IMR-90 (cell line): ENCODE results near the gene DHCR24. TPM values are rescaled to one million over a fixed set of nuclear protein-coding genes. Genes with fewer than 3 reads are reported as not detected.
A peak's percentile ranks its signal among the peaks of the same experiment; 100 is the strongest.

Experiments
- ATAC-seq: fragments of 200-7000 bp; cut with Tn5 transposase; 2 replicates; pipeline ENCODE4 v1.9.1; 2020; ENCODE audit warnings: low read depth, mild to moderate bottlenecking, moderate library complexity
- BruUV-seq: library from RNA; stranded (reverse); fragments of 400-500 nt; replicated peaks from 2 replicates; lab custom pipeline; 2021; lab: Mats Ljungman, UMichigan
- CTCF ChIA-PET: fragments of 300-600 bp; formaldehyde crosslinking; extraction: SDS; loops from one replicate; lab custom pipeline; 2021; ENCODE audit warnings: antibody characterized with exemption; lab: Yijun Ruan, JAX
- POLR2A ChIA-PET: fragments of 300-600 bp; sonication (Branson Sonifier 250); formaldehyde crosslinking; loops from one replicate; lab custom pipeline; 2022; ENCODE audit warnings: antibody characterized with exemption; ENCODE audit not compliant: unreplicated experiment; lab: Charles Lee
- DNase-seq: peaks from one replicate; pipeline ENCODE4 v3.0.0; 2013
- H2AFZ ChIP-seq: replicated peaks from 2 replicates; pipeline ENCODE3; 2013; ENCODE audit warnings: low read length, mild to moderate bottlenecking; ENCODE audit not compliant: poor library complexity
- H2AK5ac ChIP-seq: 2 replicates; pipeline ENCODE4 v1.6.1; 2013; ENCODE audit warnings: low read depth, low read length, inconsistent platforms
- H2AK9ac ChIP-seq: replicated peaks from 2 replicates; pipeline ENCODE3; 2013; ENCODE audit warnings: mild to moderate bottlenecking, low read depth, low read length, moderate library complexity; ENCODE audit not compliant: poor library complexity
- H2BK120ac ChIP-seq: 2 replicates; pipeline ENCODE4 v1.6.1; 2013; ENCODE audit warnings: low read depth, low read length, inconsistent platforms
- H2BK15ac ChIP-seq: 3 replicates; pipeline ENCODE4 v1.6.1; 2013; ENCODE audit warnings: low read depth, low read length, inconsistent platforms
- H2BK20ac ChIP-seq: 2 replicates; pipeline ENCODE4 v1.6.1; 2013; ENCODE audit warnings: low read depth, mild to moderate bottlenecking, inconsistent platforms, low read length, moderate library complexity
- H2BK5ac ChIP-seq: 2 replicates; pipeline ENCODE4 v1.6.1; 2013; ENCODE audit warnings: mild to moderate bottlenecking, low read depth, low read length, inconsistent platforms; ENCODE audit not compliant: poor library complexity, severe bottlenecking
- H3K14ac ChIP-seq: replicated peaks from 2 replicates; pipeline ENCODE4 v1.6.1; 2013; ENCODE audit warnings: low read depth, low read length, inconsistent platforms
- H3K18ac ChIP-seq: 2 replicates; pipeline ENCODE4 v1.6.1; 2013; ENCODE audit warnings: low read depth, low read length, control low read depth
- H3K23ac ChIP-seq: 2 replicates; pipeline ENCODE4 v1.6.1; 2013; ENCODE audit warnings: low read depth, low read length, inconsistent platforms
- H3K27ac ChIP-seq: 2 replicates; pipeline ENCODE4 v1.5.1; 2013; ENCODE audit warnings: mild to moderate bottlenecking, control low read depth, low read length; ENCODE audit not compliant: insufficient read depth
- H3K27me3 ChIP-seq: 2 replicates; pipeline ENCODE4 v1.6.1; 2013; ENCODE audit warnings: low read length; ENCODE audit not compliant: control insufficient read depth, insufficient read depth
- H3K36me3 ChIP-seq: 2 replicates; pipeline ENCODE4 v1.6.1; 2013; ENCODE audit warnings: low read length, mixed read lengths; ENCODE audit not compliant: control insufficient read depth, insufficient read depth
- H3K4ac ChIP-seq: 2 replicates; pipeline ENCODE4 v1.6.1; 2013; ENCODE audit warnings: low read depth, low read length, inconsistent platforms
- H3K4me1 ChIP-seq: 2 replicates; pipeline ENCODE4 v1.6.1; 2013; ENCODE audit warnings: low read length, mixed read lengths; ENCODE audit not compliant: control insufficient read depth, insufficient read depth
- H3K4me2 ChIP-seq: 2 replicates; pipeline ENCODE4 v1.6.1; 2013; ENCODE audit warnings: low read depth, mild to moderate bottlenecking, control low read depth, low read length, moderate library complexity
- H3K4me3 ChIP-seq: 2 replicates; pipeline ENCODE4 v1.5.1; 2013; ENCODE audit warnings: low read depth, mild to moderate bottlenecking, control low read depth, low read length, moderate library complexity; ENCODE audit not compliant: insufficient read depth
- H3K56ac ChIP-seq: 2 replicates; pipeline ENCODE4 v1.6.1; 2013; ENCODE audit warnings: low read length, inconsistent platforms; ENCODE audit not compliant: insufficient read depth; ENCODE audit errors: extremely low read depth
- H3K79me1 ChIP-seq, 2 experiments: 2 replicates each; pipeline ENCODE4 v1.6.1; 2013; ENCODE audit warnings: low read length in 2 of 2, inconsistent platforms in 1 of 2, low read depth in 1 of 2
- H3K9ac ChIP-seq: 2 replicates; pipeline ENCODE4 v1.6.1; 2013; ENCODE audit warnings: low read depth, low read length, control low read depth
- H3K9me1 ChIP-seq: 2 replicates; pipeline ENCODE4 v1.6.1; 2013; ENCODE audit warnings: low read length, inconsistent platforms; ENCODE audit not compliant: insufficient read depth
- H3K9me3 ChIP-seq: 2 replicates; pipeline ENCODE4 v1.6.1; 2013; ENCODE audit warnings: low read length; ENCODE audit not compliant: control insufficient read depth, insufficient read depth
- H4K20me1 ChIP-seq: 2 replicates; pipeline ENCODE4 v1.6.1; 2013; ENCODE audit warnings: low read length, inconsistent platforms; ENCODE audit not compliant: insufficient read depth
- H4K5ac ChIP-seq: 2 replicates; pipeline ENCODE4 v1.6.1; 2013; ENCODE audit warnings: mild to moderate bottlenecking, low read depth, low read length, control low read depth
- H4K8ac ChIP-seq, 2 experiments: 2 replicates each; pipeline ENCODE4 v1.6.1; 2013; ENCODE audit warnings: low read depth in 2 of 2, low read length in 2 of 2, control low read depth in 1 of 2, inconsistent platforms in 1 of 2
- H4K91ac ChIP-seq: 2 replicates; pipeline ENCODE4 v1.6.1; 2013; ENCODE audit warnings: low read depth, low read length, inconsistent platforms; ENCODE audit not compliant: insufficient read depth
- BHLHE40 ChIP-seq: fragments of 150-350 bp; IDR thresholded peaks from 2 replicates; pipeline ENCODE4 v1.6.1; 2016; ENCODE audit warnings: mild to moderate bottlenecking, low read depth, low read length
- CEBPB ChIP-seq: IDR thresholded peaks from 2 replicates; pipeline ENCODE4 v1.6.1; 2012; ENCODE audit warnings: low read depth, low read length, improper control_type of control experiment
- CHD1 ChIP-seq: IDR thresholded peaks from 2 replicates; pipeline ENCODE4 v1.6.1; 2012; ENCODE audit warnings: low read depth, low read length, improper control_type of control experiment
- ELK1 ChIP-seq: fragments of 150-350 bp; IDR thresholded peaks from 2 replicates; pipeline ENCODE4 v1.6.1; 2016; ENCODE audit warnings: low read depth, mild to moderate bottlenecking, low read length, moderate library complexity, borderline replicate concordance
- MAFK ChIP-seq: IDR thresholded peaks from 2 replicates; pipeline ENCODE4 v1.6.1; 2012; ENCODE audit warnings: low read depth, low read length, improper control_type of control experiment
- MXI1 ChIP-seq: IDR thresholded peaks from 2 replicates; pipeline ENCODE4 v1.6.1; 2012; ENCODE audit warnings: low read depth, mild to moderate bottlenecking, low read length, moderate library complexity, borderline replicate concordance
- NFE2L2 ChIP-seq: fragments of 150-350 bp; IDR thresholded peaks from 2 replicates; pipeline ENCODE4 v1.6.1; 2016; ENCODE audit warnings: low read depth, mild to moderate bottlenecking, low read length
- POLR2A ChIP-seq: IDR thresholded peaks from 2 replicates; pipeline ENCODE4 v1.6.1; 2012; ENCODE audit warnings: mild to moderate bottlenecking, low read depth, low read length
- RCOR1 ChIP-seq: IDR thresholded peaks from 2 replicates; pipeline ENCODE4 v1.6.1; 2012; ENCODE audit warnings: mild to moderate bottlenecking, low read length, improper control_type of control experiment; ENCODE audit not compliant: insufficient replicate concordance
- RFX5 ChIP-seq: IDR thresholded peaks from 2 replicates; pipeline ENCODE4 v1.8.0; 2012; ENCODE audit warnings: low read depth, mild to moderate bottlenecking, low read length, moderate library complexity
- SMC3 ChIP-seq: fragments of 150-350 bp; IDR thresholded peaks from 2 replicates; pipeline ENCODE4 v1.6.1; 2016; ENCODE audit warnings: low read depth, mild to moderate bottlenecking, antibody characterized with exemption, low read length, moderate library complexity
- whole genome bisulfite sequencing, 2 experiments: methylation state at CpG; one replicate each; pipeline versions ENCODE4 v1.1.5 to v1.1.7; 2013; ENCODE audit warnings: missing lambda C conversion rate in 2 of 2; ENCODE audit not compliant: insufficient read length in 1 of 2; ENCODE audit errors: extremely low coverage in 2 of 2; 5-methylcytosine and 5-hydroxymethylcytosine counted together
- dilution Hi-C: fragments of 300-500 bp; cut with HindIII; formaldehyde crosslinking; loops from one replicate; pipeline ENCODE4 v1.14.3; 2018; ENCODE audit warnings: low sequenced_read_pairs; ENCODE audit not compliant: unreplicated experiment
- in situ Hi-C: fragments of 300-500 bp; cut with MboI; formaldehyde crosslinking; loops from 3 replicates; pipeline ENCODE4 v1.14.3; 2019; ENCODE audit warnings: low sequenced_read_pairs, inconsistent platforms, mixed read lengths
- intact Hi-C: fragments of 100-400 bp; cut with micrococcal nuclease; formaldehyde crosslinking; loops from 2 replicates; pipeline ENCODE4 v1.10.0; 2022
- polyA plus RNA-seq, 3 experiments: library from polyadenylated mRNA; depleted of rRNA; stranded (reverse); fragments of >200 nt; gene quantifications; 2 replicates each; pipeline ENCODE4 v1.2.3, GENCODE V29; 2012; ENCODE audit warnings: low replicate concordance in 1 of 3
- total RNA-seq: library from RNA; depleted of rRNA; stranded (reverse); fragments of >200 nt; gene quantifications from 2 replicates; pipeline ENCODE4 v1.2.3, GENCODE V29; 2012

DHCR24 gene
- total and polyA plus RNA-seq, 2 of the 4 experiments (the other 2 are of a cell fraction): 130 to 194 TPM

DNA sequence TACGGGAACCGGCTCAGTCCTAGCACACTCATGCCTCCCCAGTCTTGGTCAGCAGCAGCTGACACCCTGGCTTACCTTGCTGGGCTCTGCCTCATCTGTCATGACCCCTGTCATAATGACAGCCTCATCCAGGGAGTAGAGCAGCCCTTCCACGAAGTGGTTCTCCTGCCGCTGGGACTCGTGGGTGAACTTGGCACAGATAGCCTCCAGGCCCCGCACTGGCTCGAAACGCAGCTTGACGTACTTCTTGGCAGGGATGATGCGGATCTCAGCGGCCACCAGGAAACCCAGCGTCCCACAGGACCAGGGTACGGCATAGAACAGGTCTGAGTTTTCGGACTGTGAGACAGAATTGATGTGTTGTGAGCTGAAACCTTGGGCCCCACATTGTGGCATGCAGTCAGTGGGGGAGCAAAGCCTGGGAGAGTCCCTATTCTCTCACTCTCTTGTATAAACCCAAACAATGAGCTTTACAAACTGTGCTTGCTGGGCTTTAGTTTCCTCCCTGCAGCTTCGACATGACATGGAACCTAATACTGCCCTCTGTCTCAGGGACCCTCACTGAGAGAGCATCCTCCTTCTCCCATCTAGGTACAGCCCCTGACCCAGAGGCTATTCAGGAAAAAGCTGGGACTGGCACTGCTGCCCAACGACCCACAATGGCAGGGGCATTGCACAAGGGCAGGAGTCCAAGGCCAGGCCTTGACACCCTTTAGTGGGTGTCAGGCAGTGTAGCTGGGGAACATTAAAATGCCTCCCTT lies 15.5 kb downstream of the DHCR24 start:
- ChIA-PET POLR2A (no interaction called here), CTCF (interaction anchor here (0.7 kb wide), 1 partner anchor 33 kb away, joined by 3 read pairs; no protein-coding TSS in a partner anchor)
- Histone ChIP-seq H2BK5ac (no peak overlapping the region), H2BK120ac (no peak overlapping the region), H3K9me3 (no peaks in the 10 kb centered on the region), H3K36me3 (peaks cover 7% of the 10 kb centered on the region), H2AFZ (no peak overlapping the region), H3K79me1 (peaks cover 0 to 16% of the 10 kb centered on the region in 2 experiments; a peak in 1 of 4 replicates), H2BK15ac (no peak overlapping the region), H4K8ac (no peak overlapping the region), H3K14ac (no peak overlapping the region), H3K23ac (no peak overlapping the region), H3K4me2 (no peak overlapping the region), H3K4ac (no peak overlapping the region), H2BK20ac (no peak overlapping the region), H4K5ac (no peak overlapping the region), H3K56ac (no peak overlapping the region), H3K4me3 (no peak overlapping the region), H3K27ac (no peak overlapping the region), H2AK9ac (no peak overlapping the region), H3K9me1 (peaks cover 24% of the 10 kb centered on the region), H2AK5ac (peak overlapping the region; percentile 61; the same call in 1 of the 2 replicates), H4K20me1 (no peaks in the 10 kb centered on the region), H3K9ac (no peak overlapping the region), H3K27me3 (no peaks in the 10 kb centered on the region), H3K4me1 (peaks cover 13% of the 10 kb centered on the region), H4K91ac (no peak overlapping the region), H3K18ac (no peak overlapping the region)
- DNase-seq (no peak), ATAC-seq (no peak)
- no peak for TF ChIP-seq POLR2A
- TF ChIP-seq RFX5: no peak
- TF ChIP-seq MXI1: no peak
- no peak for TF ChIP-seq CHD1
- TF ChIP-seq RCOR1: no peak
- no peak for TF ChIP-seq CEBPB
- TF ChIP-seq ELK1: no peak
- TF ChIP-seq SMC3: no peak
- TF ChIP-seq NFE2L2: no peak
- no peak for TF ChIP-seq BHLHE40
- TF ChIP-seq MAFK: no peak
- dilution Hi-C loops (no loop called here), intact Hi-C loops (no loop called here), in situ Hi-C loops (no loop called here)
- BruUV-seq: no TSS peak
- 100% methylated on average over 13 of the region's 16 CpGs; no CpG with 5 or more reads in 1 of the 2 experiments for WGBS, 2 experiments
